ENCODE results near the gene MKLN1. TPM values are rescaled to one million over a fixed set of nuclear protein-coding genes. Genes with fewer than 3 reads are reported as not detected.

The MKLN1 gene
- total RNA-seq, 1 donor from 2014 or later, result 20.0 TPM

DNA sequence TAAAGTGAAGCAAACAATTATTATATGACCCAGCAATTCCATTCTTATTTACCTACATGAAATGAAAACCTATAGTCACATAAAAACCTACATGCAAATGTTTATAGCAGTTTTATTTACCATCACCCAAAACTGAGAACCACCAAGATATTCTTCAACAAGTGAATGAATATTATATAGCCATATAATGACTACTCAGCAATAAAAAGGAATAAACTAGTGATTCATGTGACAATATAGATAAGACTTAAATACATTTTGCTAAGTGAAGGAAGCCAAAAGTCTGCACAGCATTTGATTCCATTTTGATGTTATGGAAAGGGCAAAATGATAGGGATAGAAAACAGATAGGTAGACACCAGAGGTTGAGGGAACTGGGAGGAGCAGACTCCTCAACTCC, 197.0 kb downstream of the MKLN1 start:
- no peak for FAIRE-seq
- Histone ChIP-seq H3K4me3 (ENCODE audit: low read depth, low read length) (no peak overlapping the region), H3K27me3 (ENCODE audit: control insufficient read depth, insufficient read depth, low read length) (no peaks in the 10 kb centered on the region)

DNA sequence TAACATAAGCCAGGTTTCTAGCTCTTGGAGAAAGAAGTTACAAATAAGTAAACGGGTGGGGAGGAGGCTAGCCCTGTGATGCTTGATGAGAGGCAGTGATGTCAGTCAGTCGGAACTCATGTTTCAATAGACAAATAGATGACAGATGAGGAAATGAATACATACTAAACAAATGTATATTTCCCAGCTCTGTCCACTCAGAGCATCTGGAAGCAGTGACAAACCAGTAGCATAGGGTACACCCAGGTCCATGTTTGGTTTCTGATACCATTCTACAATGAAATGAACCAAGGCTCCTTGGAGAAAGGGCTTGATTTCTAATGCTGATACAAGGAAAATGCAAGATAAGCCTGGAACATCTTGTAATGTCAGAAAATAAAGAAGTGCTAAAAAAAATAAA, 198.1 kb downstream of the MKLN1 start:
- H3K36me3 ChIP-seq (ENCODE audit: control insufficient read depth, insufficient read depth, low read length), result no peaks in the 10 kb centered on the region
- H3K4me3 ChIP-seq (ENCODE audit: low read depth, low read length), result no peak overlapping the region
- FAIRE-seq, result no peak
- no peaks in the 10 kb centered on the region for H3K27me3 ChIP-seq (ENCODE audit: control insufficient read depth, insufficient read depth, low read length)
- TF ChIP-seq, protein P1, sequence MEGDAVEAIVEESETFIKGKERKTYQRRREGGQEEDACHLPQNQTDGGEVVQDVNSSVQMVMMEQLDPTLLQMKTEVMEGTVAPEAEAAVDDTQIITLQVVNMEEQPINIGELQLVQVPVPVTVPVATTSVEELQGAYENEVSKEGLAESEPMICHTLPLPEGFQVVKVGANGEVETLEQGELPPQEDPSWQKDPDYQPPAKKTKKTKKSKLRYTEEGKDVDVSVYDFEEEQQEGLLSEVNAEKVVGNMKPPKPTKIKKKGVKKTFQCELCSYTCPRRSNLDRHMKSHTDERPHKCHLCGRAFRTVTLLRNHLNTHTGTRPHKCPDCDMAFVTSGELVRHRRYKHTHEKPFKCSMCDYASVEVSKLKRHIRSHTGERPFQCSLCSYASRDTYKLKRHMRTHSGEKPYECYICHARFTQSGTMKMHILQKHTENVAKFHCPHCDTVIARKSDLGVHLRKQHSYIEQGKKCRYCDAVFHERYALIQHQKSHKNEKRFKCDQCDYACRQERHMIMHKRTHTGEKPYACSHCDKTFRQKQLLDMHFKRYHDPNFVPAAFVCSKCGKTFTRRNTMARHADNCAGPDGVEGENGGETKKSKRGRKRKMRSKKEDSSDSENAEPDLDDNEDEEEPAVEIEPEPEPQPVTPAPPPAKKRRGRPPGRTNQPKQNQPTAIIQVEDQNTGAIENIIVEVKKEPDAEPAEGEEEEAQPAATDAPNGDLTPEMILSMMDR (IDR thresholded peaks at IDR 0.05; ENCODE audit: insufficient read depth, low read length, severe bottlenecking), result no peak
- DNase-seq (ENCODE audit: low read depth), result peak; percentile 81

More for the DNA sequence above, 197.0 kb downstream of the MKLN1 start:
- no peaks in the 10 kb centered on the region for H3K36me3 ChIP-seq (ENCODE audit: control insufficient read depth, insufficient read depth, low read length)
- no peak for DNase-seq (ENCODE audit: low read depth)
- TF ChIP-seq, protein P1 (IDR thresholded peaks at IDR 0.05; ENCODE audit: insufficient read depth, low read length, severe bottlenecking), result no peak

DNA sequence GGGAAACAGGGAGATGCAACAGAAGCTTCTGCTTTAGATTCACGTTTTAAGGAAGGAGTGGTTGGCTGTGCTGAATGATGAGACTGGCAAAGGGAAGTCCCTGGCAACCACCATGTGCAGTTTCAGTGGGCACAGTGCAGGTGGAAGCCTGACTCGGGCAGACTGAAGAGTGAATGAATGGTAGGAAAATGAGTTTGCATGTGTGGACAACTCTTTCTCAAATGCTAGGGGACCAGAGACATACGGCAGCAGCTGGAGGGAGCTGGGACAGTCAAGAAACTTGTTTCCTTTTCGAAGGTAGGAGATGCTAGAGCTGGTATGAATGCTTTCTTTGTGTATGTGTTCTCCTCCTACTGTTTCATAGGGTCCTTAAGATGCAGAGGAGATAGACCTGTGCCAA, 199.8 kb downstream of the MKLN1 start:
- no peaks in the 10 kb centered on the region for H3K36me3 ChIP-seq (ENCODE audit: control insufficient read depth, insufficient read depth, low read length)
- TF ChIP-seq, protein P1 (IDR thresholded peaks at IDR 0.05; ENCODE audit: insufficient read depth, low read length, severe bottlenecking), result no peak
- no peaks in the 10 kb centered on the region for H3K27me3 ChIP-seq (ENCODE audit: control insufficient read depth, insufficient read depth, low read length)
- DNase-seq (ENCODE audit: low read depth) (no peak), FAIRE-seq (no peak)
- H3K4me3 ChIP-seq (ENCODE audit: low read depth, low read length), result no peak overlapping the region

DNA sequence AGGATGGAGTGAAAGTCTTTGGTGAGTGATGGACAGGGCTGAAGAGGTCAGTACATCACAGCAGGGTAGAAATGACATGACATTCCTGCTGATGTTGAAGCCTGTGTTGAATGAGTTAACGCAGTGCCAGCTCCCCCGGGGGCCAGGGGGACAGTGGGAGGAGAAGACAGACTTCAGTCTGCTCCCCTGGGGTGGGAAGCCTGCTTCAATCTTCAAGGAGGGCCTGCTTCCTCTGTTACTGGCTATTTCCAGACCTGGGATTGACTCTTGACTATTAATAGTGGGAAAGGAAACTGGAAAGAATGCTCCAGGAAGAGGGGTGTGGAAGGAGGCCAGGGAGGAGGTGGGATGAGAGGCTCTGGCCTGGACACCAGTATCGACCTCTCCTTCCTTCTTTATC, 201.5 kb downstream of the MKLN1 start:
- TF ChIP-seq, protein P1 (IDR thresholded peaks at IDR 0.05; ENCODE audit: insufficient read depth, low read length, severe bottlenecking), result no peak
- FAIRE-seq (no peak), DNase-seq (ENCODE audit: low read depth) (no peak)
- Histone ChIP-seq H3K4me3 (ENCODE audit: low read depth, low read length) (no peak overlapping the region), H3K27me3 (ENCODE audit: control insufficient read depth, insufficient read depth, low read length) (no peaks in the 10 kb centered on the region), H3K36me3 (ENCODE audit: control insufficient read depth, insufficient read depth, low read length) (no peaks in the 10 kb centered on the region)

DNA sequence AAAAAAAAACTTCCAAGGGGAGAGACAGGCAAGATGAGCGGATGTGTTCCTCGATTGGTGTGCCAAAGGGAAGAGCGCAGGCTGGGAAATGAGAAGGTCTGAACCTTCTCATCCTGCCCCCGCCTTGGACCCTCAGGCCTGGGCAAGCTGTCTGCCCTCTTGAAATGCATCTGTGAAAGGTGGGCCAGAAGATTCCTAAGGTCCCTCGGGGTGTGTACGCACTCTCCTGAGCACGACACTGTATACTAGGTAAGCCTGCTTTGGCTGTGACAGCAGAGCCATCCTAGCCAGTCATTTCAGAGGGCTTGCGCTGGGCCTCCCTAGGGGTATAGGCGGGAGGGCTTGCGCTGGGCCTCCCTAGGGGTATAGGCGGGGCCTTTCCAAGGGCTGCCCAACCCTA, 201.9 kb downstream of the MKLN1 start:
- Histone ChIP-seq H3K27me3 (ENCODE audit: control insufficient read depth, insufficient read depth, low read length) (no peaks in the 10 kb centered on the region), H3K4me3 (ENCODE audit: low read depth, low read length) (no peak overlapping the region), H3K36me3 (ENCODE audit: control insufficient read depth, insufficient read depth, low read length) (no peaks in the 10 kb centered on the region)
- no peak for DNase-seq (ENCODE audit: low read depth)
- TF ChIP-seq, protein P1 (IDR thresholded peaks at IDR 0.05; ENCODE audit: insufficient read depth, low read length, severe bottlenecking), result no peak
- no peak for FAIRE-seq

DNA sequence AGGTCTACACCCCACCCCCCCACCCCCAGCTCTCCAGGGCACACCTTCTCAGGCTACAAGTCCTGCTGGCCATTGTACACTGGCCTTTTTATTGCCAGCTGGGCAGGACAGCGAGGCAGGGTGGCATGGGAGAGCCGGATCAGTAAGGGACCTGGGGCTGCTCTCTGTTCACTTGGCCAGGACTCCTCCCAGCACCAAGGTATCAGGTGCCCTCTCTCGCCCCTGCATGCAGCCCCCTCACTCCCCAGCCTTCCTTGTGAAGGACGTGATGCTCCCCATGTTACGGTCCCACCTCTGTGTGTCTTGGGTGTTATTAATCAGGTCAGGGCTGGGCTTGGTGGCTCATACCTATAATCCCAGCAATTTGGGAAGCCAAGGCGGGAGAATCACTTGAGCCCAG, 202.5 kb downstream of the MKLN1 start:
- Histone ChIP-seq H3K36me3 (ENCODE audit: control insufficient read depth, insufficient read depth, low read length) (no peaks in the 10 kb centered on the region), H3K27me3 (ENCODE audit: control insufficient read depth, insufficient read depth, low read length) (no peaks in the 10 kb centered on the region), H3K4me3 (ENCODE audit: low read depth, low read length) (no peak overlapping the region)
- TF ChIP-seq, protein P1 (IDR thresholded peaks at IDR 0.05; ENCODE audit: insufficient read depth, low read length, severe bottlenecking), result no peak
- DNase-seq (ENCODE audit: low read depth) (no peak), FAIRE-seq (no peak)

All from bronchial epithelial cell (primary cell).